Measurements from ENCODE around the gene BHLHE40.

BHLHE40 gene

GRCh38 chr3:5022187-5022965 lies 43.1 kb downstream of the BHLHE40 start:
- no peak for DNase-seq

- no peak for DNase-seq
Measured at GRCh38 chr3:5022966-5023776, 43.9 kb downstream of the BHLHE40 start.

GRCh38 chr3:5023777-5024346 lies 44.6 kb downstream of the BHLHE40 start:
- DNase-seq, result no peak

- no peak for DNase-seq
Measured at GRCh38 chr3:5026046-5026362, 46.8 kb downstream of the BHLHE40 start.

- no peak for DNase-seq
Measured at GRCh38 chr3:5029715-5030114, 50.5 kb downstream of the BHLHE40 start.

GRCh38 chr3:5030152-5030551 lies 50.9 kb downstream of the BHLHE40 start:
- no peak for DNase-seq

GRCh38 chr3:5032844-5033243 lies 53.6 kb downstream of the BHLHE40 start:
- DNase-seq, result no peak
